Loucy (cell line): Measurements from ENCODE around the gene STK32C.
"Not testable (repeated sequence)": the region's sequence is repeated elsewhere in the genome, so short reads cannot be mapped to it uniquely, and the experiment has no call there.

Experiments
- CTCF ChIP-seq: fragments of 200-600 bp; sonication (generic); conservative IDR thresholded peaks from 2 replicates; pipeline ENCODE4 v1.5.1; 2014; ENCODE audit warnings: mild to moderate bottlenecking, antibody characterized with exemption, low read length
- EZH2phosphoT487 ChIP-seq: fragments of 200-600 bp; IDR thresholded peaks from 2 replicates; pipeline ENCODE4 v1.6.1; 2018; ENCODE audit warnings: antibody characterized with exemption, mild to moderate bottlenecking, moderate library complexity, borderline replicate concordance

GRCh38 chr10:132317477-132317876, 9.7 kb upstream of the STK32C start:
- TF ChIP-seq CTCF, EZH2phosphoT487: not testable (repeated sequence)
